GM19238 (cell line): ENCODE data around the gene TTBK2.

Experiments
- DNase-seq: peaks from one replicate; pipeline ENCODE4 v3.0.0; 2011; ENCODE audit warnings: low spot score; ENCODE audit not compliant: insufficient read length

The TTBK2 gene

DNA sequence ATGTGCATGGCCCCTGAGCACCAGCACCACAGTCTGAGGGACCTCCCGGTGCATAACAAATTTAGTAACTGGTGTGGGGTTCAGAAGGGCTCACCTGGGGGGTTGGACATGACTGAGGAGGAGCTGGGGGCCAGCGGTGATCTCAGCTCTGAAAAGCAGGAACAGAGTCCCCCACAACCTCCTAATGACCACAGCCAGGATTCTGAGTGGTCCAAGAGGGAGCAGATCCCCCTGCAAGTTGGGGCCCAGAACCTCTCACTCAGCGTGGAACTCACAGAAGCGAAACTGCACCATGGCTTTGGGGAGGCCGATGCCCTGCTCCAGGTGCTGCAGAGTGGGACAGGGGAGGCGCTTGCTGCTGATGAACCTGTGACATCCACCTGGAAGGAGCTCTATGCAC, 226.6 kb downstream of the TTBK2 start:
- DNase-seq: no peak

DNA sequence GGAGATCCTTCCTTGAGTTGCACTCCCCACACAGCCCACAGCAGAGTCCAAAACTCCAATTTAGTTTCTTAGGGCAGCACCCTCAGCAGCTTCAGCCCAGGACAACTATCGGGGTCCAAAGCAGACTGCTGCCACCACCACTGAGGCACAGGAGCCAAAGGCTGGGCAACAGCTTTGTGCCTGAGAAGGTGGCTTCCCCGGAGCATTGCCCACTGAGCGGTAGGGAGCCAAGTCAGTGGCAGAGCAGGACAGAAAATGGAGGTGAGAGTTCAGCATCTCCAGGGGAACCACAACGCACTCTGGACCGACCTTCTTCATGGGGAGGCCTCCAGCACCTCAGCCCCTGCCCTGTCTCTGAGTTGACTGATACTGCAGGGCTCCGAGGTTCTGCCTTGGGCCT, 227.1 kb downstream of the TTBK2 start:
- DNase-seq: no peak

DNA sequence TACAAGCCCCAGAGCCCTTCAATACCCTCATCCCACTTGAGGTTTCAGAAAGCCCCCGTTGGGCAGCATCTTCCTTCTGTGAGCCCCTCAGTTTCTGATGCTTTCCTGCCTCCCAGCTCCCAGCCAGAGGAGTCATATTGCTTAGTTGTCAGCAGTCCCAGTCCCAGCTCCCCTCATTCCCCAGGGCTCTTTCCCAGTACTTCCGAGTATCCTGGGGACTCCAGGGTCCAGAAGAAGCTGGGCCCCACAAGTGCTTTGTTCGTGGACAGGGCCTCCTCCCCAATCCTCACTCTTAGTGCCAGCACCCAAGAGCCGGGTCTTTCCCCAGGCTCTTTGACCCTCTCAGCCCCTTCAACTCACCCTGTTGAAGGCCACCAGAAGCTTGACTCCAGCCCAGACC, 227.6 kb downstream of the TTBK2 start:
- DNase-seq: no peak

DNA sequence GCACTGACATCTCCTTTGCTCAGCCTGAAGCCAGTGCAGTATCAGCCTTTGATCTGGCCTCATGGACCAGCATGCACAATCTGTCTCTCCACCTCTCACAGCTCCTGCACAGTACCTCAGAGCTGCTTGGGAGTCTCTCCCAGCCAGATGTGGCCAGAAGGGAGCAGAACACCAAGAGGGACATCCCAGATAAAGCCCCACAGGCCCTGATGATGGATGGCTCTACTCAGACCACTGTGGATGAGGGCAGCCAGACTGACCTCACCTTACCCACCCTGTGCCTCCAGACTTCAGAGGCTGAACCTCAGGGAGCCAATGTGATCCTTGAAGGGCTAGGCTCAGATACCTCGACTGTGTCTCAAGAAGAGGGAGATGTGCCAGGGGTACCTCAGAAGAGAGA, 228.0 kb downstream of the TTBK2 start:
- DNase-seq: no peak

DNA sequence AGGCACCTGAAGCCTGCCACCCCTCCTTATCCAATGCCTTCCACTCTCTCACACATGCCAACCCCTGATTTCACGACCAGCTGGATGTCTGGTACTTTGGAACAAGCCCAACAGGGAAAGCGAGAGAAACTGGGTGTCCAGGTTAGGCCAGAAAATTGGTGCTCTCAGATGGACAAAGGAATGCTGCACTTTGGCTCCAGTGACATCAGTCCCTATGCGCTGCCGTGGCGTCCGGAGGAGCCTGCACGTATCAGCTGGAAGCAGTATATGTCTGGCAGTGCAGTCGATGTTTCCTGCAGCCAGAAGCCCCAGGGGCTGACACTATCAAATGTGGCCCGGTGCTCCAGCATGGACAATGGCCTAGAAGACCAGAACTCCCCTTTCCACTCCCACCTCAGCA, 228.8 kb downstream of the TTBK2 start:
- no peak for DNase-seq

GRCh38 chr15:42691308-42691707, 229.3 kb downstream of the TTBK2 start:
- no peak for DNase-seq
